Ramos (cell line): ENCODE measurements around the gene CDH12.
"Not testable (repeated sequence)": the region's sequence is repeated elsewhere in the genome, so short reads cannot be mapped to it uniquely, and the experiment has no call there.

ENCODE experiments used
- in situ Hi-C: fragments of 300-500 bp; cut with MboI; formaldehyde crosslinking; loops from one replicate; pipeline ENCODE4 v1.14.3; 2022; ENCODE audit warnings: low sequenced_read_pairs; ENCODE audit not compliant: unreplicated experiment

Gene CDH12

DNA sequence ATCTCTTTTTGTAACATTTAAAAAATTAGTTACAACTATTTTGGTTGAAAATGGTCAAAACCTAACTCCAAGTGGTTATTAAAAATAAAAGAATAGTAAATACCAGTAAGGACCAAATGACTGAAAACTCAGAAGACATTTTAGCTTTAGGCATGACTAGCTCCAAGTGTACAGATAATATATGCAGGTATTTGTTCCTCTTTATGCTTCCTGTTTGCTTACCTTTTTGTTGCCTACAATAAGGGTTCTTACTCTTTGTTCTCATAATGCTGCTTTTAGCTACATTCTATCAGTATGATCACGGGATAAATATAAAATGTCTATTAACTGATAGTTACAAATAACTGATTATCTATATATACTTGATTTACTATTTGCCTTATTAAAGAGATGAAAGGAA, 259.6 kb downstream of the CDH12 start:
- in situ Hi-C loops: no loop called here

DNA sequence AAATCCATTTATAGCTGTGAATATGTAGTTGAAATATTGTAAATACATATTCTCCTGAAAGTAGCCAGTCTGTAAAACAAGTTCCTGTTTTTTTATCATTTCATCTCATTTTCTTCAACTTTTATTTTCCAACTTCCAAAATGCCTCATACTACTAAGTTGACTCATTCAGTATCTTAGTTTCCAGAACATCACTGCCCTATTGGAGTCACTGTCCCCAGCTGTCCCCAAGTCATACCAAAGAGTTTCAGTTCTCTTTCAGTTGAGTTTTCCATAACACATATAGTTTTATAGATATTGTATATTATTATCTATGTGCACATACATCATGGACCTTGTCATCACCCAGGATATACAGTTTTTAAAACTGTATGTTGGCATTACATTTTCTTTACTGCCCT, 261.7 kb downstream of the CDH12 start:
- in situ Hi-C loops: no loop called here

DNA sequence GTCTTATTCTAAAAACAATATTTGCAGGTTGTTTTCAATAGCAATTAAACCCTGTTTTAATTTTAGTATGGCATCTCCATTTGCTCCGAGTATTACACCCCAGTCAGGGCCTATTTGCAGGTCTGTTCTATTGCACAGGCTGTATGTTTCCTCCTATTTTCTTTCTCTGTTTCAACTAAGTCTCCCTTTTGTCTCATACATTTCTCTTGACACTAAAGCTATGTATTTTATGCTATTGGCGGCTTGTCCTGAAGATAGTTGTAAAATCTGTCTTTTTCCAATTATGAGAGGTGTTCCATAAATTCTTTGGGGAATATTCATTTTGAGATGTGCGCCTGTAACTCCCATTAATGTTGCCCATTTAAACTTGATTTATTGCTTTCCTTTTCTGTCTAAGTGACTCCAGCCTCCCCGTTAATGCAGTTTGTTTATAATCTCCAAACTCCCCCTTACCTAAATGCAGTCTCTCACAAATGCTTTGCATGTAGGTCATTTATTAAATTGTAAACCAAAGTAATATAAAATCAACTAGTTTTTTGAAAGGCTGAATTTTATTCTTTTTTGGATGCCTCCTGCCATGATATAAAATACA, 262.4 kb downstream of the CDH12 start:
- in situ Hi-C loops: no loop called here

DNA sequence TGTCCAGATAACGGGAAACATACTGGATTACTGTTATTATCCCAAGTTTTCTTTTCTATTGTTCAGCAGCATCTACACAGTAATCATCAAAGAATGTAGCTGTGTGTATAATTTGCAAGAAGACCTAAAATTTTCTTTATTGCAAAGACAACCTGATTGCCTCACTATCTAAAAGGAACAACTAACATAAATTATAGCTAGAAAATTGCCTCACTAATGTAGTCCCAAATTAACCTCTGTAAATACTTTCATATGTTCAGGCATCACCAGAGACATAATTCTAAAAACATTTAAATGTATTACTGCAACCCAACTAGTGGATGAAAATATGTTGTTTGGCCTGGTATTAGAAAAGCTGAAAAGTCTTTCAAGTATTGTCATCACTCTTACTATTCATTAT, 275.4 kb downstream of the CDH12 start:
- in situ Hi-C loops: no loop called here

DNA sequence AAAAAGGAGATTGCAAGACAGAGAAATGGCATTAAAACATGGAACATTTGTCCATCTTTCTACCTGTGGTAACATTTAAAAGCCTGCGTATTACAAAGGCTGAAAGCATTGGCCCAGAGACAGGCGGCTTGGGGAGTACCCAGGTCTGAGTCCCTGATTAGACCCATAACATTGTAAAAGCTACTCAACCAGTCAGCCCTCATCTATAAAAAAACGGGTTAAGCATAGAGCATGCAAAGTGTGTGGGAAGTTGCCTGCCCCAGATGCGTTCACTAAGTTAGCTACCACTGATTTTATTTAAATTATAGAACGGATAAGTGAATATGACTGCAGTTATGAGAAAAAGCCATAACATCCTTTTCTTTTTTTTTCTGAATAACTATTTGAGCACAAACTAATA, 276.1 kb downstream of the CDH12 start:
- in situ Hi-C loops: no loop called here

DNA sequence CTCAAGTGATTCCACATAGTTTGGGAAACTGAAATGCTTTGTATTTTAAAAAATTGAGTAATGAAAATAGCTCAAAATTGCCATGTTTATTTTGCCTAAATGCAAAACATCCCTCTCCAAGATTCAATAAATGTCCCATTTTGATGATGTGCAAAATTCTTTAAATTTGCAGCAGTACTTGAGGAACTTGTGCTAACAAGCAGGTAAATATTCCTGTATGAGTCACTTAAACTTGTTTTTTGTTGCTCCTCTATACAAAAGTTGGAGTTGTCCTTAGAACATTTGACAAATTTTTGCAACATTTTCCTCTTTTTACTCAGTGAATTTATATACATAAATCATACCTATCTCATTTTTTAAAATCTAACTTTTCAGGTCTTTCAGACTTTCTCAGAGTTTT, 280.2 kb downstream of the CDH12 start:
- in situ Hi-C loops: no loop called here

DNA sequence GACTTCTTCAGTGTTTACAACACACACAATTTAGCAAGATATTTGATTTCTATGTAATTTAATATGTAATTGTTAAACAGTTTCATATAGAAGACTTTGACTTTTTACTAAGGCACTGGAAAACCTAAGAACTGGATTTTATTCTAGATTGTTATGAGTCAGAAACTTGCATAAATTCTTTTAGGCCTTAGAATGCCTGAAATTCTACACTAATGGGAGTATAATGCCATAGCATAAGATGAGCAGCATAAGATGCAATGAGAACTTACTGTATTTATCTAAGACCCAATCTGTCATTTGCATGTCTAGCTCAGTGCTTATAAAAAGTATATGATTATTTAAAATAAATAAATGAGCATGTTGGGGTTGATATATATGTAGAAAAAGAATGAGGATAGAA, 285.2 kb downstream of the CDH12 start:
- in situ Hi-C loops: no loop called here

DNA sequence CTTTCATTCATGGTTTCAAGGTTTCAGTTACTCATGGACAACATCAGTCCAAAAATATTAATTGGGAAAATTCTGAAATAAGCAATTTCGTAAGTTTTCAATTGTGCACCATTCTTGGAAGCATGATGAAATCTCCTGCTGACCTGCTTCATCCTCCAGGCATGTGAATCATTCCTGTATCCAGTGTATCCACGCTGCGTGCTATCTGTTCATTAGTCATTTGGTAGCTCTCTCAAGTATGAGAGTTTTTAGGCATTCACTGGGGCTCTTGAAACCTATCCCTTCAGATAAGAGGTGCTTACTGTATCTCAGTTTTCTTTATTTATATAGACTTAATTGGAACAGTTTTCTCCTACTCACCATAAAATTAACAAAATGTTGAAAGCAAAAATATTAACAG, 293.0 kb downstream of the CDH12 start:
- in situ Hi-C loops: no loop called here

DNA sequence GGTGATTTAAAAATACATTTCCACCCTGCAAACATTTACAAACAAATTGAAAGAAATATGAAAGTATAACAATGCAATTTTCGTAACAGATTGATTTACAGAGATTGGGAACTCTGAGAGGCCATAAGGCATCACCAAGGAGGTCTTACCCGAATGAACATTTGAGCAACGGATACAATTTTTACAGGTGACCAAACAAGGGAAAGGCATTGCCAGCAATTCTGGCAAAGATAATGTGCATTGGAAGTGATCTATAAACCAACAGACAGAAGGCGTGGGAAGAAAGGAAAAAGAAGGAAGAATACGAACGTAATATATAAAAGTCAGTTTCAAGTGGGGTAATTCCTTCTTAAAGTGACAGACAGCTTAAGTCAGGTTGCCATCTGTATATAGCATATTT, 295.9 kb downstream of the CDH12 start:
- in situ Hi-C loops: no loop called here

DNA sequence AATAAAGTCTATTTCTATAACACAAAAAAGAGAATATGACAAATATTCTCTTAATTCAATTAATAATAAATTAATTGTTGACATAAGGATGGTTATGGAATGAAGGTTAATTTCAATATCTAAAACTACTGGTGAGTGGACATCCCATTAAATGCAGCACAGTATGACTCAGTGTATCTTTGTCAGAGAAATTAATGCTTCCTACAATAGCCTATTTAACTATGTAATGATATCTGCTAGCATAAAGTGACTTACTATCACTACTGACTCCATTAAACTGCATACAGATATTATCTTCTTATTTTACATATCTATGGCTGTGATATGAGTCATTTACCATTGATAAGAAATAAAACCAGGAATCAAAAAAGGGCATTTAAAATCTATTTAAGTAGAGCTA, 298.7 kb downstream of the CDH12 start:
- in situ Hi-C loops: no loop called here

DNA sequence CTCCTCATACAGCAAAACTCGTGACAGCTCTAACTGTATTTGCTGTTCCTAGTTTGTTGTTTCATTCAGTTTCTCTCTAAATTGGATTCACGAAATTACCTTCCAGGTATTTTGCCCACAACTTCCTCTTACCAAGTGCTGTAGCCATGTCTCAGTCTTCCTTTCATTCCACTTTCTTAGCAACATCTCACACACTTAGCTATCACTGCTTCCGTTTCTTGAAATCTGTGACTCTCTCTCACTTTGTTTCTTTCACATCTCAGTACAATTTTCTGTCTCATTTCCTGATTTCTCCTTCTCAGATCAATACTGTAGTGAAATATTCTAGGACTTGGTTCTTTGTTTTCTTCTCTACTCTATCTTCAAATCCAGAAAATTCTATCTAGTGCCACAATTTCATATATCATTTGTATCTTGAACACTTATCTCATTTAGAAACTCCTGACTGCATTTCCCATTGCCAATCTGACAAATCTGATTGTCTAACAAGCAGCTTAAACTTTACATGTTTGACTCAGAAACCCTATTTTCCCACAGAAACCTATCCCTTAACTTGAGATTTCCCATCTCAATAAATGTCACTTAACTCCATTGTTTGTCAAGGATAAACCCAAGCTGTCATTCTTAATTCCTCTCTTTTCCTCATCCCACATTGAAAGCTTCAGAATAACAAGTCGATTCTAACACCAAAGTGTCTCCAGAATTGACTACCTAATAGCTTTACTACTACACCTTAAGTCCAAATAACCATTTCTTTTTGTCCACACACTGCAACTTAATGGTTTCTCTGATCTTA, 303.1 kb downstream of the CDH12 start:
- in situ Hi-C loops: no loop called here

DNA sequence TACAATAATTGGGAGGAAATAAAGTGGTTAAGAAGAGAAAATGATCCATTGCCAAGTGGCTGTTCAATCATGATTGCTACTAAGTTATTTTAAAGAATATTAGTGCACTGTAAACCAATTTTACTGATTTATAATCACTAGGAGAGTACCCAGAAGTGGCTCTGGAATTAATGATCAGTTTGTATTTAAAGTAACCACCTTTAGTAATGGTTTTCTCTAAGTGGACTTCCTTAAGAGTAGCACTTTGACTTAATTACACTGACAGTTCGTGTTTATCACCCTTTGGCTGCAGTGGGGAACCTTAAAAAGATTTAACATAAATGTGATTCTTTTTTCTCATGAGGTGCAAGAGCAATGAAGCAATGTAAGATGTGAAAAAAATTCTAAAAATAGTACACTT, 310.8 kb downstream of the CDH12 start:
- in situ Hi-C loops: no loop called here

DNA sequence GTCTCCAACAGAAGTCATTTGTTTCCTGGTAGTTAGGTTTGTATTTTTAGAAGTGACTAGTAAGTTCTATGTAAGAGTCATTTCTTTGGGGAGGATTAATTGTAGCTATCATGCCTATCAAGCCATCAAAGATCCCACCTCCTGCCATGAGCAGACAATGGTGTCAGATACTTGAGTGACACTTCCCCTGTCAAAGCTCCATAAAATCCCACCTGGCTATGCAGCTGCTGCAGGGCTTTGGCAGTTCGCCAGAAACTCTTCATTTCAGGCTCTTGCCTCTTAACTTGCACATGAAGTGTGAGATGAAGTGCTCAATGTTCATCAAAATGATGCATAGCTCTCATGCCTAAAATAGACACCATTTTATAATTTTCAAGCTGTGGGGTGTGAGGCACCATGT, 312.1 kb downstream of the CDH12 start:
- in situ Hi-C loops: no loop called here

DNA sequence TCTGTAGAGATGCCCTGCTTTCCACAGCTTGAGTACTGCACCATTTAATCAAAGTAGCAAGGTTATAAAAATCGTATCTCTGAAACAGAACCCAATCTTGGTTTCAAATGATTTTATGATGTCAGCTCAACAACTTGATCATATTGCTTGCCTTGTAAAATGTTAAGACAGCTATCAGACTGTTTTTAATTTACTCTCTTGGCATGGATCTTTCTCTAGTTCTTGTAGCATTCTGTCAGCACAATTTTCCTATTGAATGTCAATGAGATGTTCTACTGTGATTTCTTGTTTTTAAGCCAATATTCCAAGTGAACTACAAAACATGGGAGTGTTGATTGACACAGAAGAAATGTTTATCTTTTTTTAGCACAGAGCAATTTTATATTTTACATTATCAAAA, 313.4 kb downstream of the CDH12 start:
- in situ Hi-C loops: no loop called here

DNA sequence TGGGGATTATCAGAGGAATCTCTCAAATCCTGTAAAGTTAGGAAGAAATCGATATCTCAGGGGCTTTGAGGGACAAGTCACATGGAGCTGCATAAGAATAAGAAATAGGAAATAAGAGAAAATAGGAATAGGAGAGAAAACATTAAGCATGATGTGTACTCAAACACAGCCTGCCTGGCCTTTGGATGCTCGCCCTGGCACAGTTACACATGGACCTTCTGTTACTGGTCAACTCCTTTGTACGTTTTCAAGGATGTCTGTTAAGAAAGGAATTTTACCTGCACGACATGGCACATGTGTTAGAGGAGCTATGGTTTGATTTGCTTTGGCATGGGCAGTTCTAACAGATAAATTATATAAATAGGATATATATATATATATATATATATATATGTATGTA, 321.2 kb downstream of the CDH12 start:
- in situ Hi-C loops: no loop called here

DNA sequence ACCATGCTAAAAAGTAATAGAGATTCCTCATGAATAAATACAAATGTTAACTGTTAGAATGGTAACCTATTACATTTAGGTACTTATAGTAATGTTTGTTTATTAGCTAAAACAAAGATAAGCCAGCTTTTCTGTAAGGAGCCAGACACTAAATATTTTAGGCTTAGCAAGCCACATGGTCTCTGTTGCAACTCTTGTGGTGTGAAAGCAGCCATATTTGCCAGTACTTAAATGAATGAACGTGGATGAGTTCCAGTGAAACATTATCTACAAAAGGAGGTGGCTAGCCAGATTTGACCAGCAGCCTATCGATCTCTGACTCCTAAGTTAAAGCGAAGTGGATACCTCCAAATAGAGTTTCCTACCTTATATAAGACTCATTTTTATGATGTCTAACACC, 331.6 kb downstream of the CDH12 start:
- in situ Hi-C loops: no loop called here

DNA sequence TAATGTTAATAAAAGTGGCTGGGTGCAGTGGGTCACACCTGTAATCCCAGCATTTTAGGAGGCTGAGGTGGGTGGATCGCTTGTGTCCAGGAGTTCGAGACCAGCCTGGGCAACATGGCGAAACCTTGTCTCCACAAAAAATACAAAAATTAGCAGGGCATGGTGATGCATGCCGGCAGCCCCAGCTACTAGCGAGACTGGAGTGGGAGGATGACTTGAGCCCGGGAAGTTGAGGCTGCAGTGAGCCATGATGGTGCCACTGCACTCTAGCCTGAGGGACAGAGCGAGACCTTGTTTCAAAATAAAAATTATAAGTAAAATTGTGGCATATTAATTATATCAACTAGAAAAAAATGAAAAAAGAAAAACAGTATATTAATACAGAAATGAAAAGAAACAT, 336.6 kb downstream of the CDH12 start:
- in situ Hi-C loops: not testable (repeated sequence)

DNA sequence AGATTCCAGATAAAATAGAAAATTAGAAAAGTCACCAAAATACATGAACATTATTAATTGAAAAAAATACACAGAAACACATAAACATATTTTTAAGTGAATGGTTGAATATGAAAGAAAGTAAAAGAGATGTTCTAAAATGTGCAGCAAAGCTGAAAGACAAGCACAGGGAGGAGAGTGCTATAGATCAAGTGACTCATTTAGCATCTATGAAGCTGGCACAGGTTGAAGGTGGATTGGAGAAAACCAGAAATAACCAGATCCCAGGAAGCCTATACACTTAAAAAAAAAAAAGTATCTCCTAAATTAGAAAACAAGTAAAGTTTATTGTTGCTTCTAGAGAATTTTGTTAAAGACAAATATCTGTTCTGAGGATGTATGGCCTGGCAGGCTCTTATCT, 338.9 kb downstream of the CDH12 start:
- in situ Hi-C loops: no loop called here

DNA sequence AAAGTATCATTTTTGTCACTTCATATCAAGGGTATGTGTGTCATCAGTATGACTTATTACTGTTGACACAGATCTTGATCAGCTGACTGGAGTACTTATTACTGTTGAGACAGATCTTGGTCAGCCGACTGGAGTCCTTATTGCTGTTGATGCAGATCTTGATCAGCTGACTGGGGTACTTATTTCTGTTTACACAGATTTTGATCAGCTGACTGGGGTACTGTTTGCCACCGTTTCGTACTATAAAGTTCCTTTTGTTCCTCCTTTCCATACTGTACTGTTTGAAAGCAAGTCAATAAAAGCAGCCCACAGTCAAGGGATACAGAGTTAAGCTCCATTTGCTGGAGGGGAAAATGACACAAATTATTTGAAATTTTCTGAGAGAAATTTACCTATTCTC, 347.3 kb downstream of the CDH12 start:
- in situ Hi-C loops: no loop called here

DNA sequence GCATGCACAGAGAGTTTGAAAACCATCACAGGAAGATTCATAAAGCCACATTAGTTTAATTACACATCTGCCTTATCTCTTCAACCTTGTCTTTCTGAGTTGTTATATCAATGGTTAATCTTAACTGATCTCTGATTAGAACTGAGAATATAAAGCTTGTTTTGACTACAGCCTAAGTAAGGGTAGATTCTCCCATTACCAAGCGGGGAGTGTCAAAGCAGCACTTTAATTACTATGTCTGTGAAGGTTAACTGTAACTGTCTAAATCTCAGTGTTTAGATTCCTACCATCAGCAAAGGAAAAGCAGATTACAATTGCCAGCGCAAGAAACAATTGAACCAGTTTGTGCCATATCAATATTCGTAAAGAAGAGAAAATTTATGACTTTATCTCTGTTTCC, 348.7 kb downstream of the CDH12 start:
- in situ Hi-C loops: no loop called here

DNA sequence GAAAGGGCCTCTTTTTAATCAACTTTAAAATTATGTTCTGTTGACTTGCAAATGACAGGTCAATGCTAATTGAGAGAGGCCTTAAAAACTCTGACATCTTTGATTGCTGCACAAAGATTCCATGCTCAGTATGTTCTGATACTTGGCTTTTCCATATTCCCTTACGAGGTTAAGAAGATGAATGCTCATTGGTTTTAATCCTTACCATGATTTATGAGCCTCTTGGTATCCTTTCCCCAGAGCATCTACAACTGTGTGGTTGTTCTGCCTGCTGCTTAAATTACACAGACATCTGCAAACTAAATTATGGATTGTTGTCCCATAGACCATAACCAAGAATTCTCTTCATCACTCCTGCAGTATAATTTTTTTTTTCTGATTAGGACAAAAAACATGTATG, 352.6 kb downstream of the CDH12 start:
- in situ Hi-C loops: no loop called here

DNA sequence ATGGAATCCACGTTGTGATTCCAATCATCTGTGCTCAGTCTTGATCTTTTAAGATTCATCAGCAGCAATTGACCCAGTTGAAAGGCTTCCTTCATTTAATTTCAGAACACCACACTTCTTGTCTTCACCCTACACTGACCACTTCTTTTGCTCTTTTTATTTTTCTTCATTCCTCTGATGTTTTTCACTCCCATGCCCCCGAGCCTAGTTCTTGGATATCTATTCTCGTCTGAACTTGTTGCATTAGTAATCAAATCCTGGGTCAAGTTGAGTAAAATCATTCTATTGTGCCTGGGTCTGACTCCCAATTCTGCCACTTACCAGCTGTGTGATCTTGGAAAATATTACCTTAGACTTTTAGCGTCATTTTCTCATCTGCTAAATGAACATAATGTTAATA, 356.5 kb downstream of the CDH12 start:
- in situ Hi-C loops: no loop called here
